Astrocyte of the cerebellum (primary cell): ENCODE data around the gene PSD.

ENCODE experiments used
- DNase-seq: peaks from one replicate; pipeline ENCODE4 v3.0.0-alpha.2; 2011; ENCODE audit warnings: low read depth
- H3K4me3 ChIP-seq: 2 replicates; pipeline ENCODE4 v1.5.1; 2011; ENCODE audit warnings: mild to moderate bottlenecking, low read depth, low read length, moderate library complexity
- CTCF ChIP-seq: IDR thresholded peaks from 2 replicates; pipeline ENCODE4 v1.5.1; 2012; ENCODE audit warnings: low read length, low read depth, moderate library complexity, mild to moderate bottlenecking; ENCODE audit errors: missing control alignments
- in situ Hi-C: cut with HindIII; loops from 2 replicates; pipeline ENCODE4 v1.10.0; 2017; ENCODE audit warnings: low sequenced_read_pairs

The PSD gene

GRCh38 chr10:102358712-102359382 is 59.7 kb downstream of the PSD start:
- in situ Hi-C loops: loop anchor here (5.0 to 10.0 kb wide), 2 partner anchors 132 to 194 kb away; partner anchors contain the start of gene ELOVL3
- H3K4me3 ChIP-seq: no peak overlapping the region
- DNase-seq: no peak
- TF ChIP-seq CTCF: no peak

GRCh38 chr10:102354451-102354850 is 64.1 kb downstream of the PSD start:
- DNase-seq: no peak
- in situ Hi-C loops: loop anchor here (10.0 kb wide), 1 partner anchor 190 kb away; no protein-coding TSS in a partner anchor
- TF ChIP-seq CTCF: no peak
- no peak overlapping the region for H3K4me3 ChIP-seq
